ENCODE data around the gene DOP1B. TPM values are rescaled to one million over a fixed set of nuclear protein-coding genes. Genes with fewer than 3 reads are reported as not detected.

Gene DOP1B
- total and polyA plus RNA-seq, 10 of the 15 experiments (the other 5 are each of a cell fraction or from before 2014, with no cell fraction given), result 1.2 to 12.2 (median 4.3) TPM

DNA sequence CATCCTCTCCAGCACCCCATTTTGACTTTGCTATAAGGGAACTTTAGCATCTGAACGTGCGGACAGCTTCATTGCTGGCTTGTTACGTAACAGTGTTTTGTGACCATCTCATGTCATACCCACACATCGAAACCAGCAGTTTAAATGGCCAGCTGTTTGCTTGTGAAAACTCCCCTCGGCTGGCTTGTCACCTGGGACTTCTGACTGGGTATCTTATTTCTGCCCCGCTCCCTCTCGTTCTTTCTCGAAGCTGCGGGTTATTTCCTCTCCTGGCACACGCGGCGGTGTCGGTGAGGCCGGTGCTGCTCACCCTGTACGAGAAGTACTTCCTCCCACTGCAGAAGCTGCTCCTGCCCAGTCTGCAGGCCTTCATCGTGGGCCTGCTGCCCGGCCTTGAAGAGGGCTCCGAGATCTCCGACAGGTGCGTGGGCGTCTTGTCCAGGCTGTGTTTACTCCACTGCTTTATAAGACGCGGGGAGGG lies 43.5 kb downstream of the DOP1B start (continued):
- no peak for TF ChIP-seq FOS (IDR thresholded peaks at IDR 0.05; ENCODE audit: borderline replicate concordance, extremely low read depth, insufficient read length)

DNA sequence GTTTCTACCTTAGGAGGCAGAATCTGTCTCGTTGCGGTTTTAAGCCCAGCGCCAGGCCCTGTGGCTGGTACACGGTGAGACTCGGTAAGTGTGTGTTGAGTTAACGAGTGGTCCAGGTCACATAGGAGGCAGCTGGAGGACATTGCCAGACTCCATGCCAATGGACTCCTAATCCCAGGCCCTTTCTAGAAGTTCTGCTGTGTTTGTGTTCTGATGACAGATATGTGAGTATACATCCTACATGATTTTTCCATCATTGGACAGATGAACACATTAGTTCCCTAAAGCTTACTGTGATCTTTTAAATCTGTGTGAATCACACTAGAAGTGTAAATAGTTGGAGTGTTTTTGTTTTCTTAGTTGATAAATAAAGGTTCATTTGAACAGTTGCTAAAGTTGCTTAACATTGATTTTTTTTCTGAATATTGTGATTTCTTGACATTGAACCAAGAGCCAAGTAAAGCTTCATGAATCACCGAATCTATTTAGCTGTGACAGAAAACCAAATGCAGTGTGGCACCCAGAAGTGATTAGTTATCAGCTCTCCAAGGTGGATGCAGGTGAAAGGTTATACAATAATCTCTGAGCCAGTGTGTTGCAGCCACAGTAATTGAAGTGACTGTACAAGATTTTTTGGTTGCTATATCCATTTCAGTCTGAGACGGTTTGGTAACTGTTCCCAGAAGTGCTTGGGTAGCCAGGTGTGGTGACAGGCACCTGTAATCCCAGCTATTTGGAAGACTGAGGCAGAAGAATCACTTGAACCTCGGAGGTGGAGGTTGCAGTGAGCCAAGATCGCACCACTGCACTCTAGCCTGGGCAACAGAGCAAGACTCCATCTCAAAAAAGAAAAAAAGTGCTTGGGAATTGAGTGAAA lies 46.3 kb downstream of the DOP1B start:
- no peak overlapping the region for H3K27ac ChIP-seq (ENCODE audit: control insufficient read depth, insufficient read depth)
- DNase-seq (ENCODE audit: low read depth, low spot score) (no peak), FAIRE-seq (peak; percentile 23), ATAC-seq (no peak)
- no peak overlapping the region for H3K4me3 ChIP-seq
- peak overlapping the region; percentile 53; the same call in 1 of the 2 replicates for H3K4me2 ChIP-seq (ENCODE audit: control insufficient read depth, insufficient read depth)
- no peaks in the 10 kb centered on the region for H3K36me3 ChIP-seq (ENCODE audit: control insufficient read depth in 2 of 2, insufficient read depth in 2 of 2, low read length in 1 of 2)
- H3K9ac ChIP-seq (ENCODE audit: control insufficient read depth, insufficient read depth, low read length), result no peak overlapping the region
- H2AFZ ChIP-seq (ENCODE audit: control insufficient read depth, low read depth, low read length), result no peak overlapping the region
- H3K9me3 ChIP-seq (replicated peaks; ENCODE audit: control insufficient read depth, insufficient read depth, low read length), result no peaks in the 10 kb centered on the region
- ChIA-PET RAD21 (ENCODE audit: unreplicated experiment) (interaction anchor here (0.7 to 1.3 kb wide), 3 partner anchors 9 to 117 kb away, joined by 3 to 4 read pairs (median 3); partner anchors contain the start of gene MORC3), CTCF (interaction anchor here (0.8 to 1.3 kb wide), 8 partner anchors 9 to 77 kb away, joined by 3 to 4 read pairs (median 3); no protein-coding TSS in a partner anchor), POLR2A (interaction anchor here (0.5 kb wide), 1 partner anchor 52 kb away, joined by 7 read pairs; no protein-coding TSS in a partner anchor), SMC1A (ENCODE audit: uncharacterized antibody, unreplicated experiment) (interaction anchor here (0.5 to 2.1 kb wide), 6 partner anchors 10 to 185 kb away, joined by 3 to 10 read pairs (median 4); partner anchors contain the start of gene MORC3)
- in situ Hi-C loops (cut with MboI) (no loop called here), intact Hi-C loops (cut with micrococcal nuclease; ENCODE audit: unreplicated experiment) (no loop called here)
- no TSS peak for BruUV-seq (replicated peaks)
- no peaks in the 10 kb centered on the region for H4K20me1 ChIP-seq (ENCODE audit: control insufficient read depth, insufficient read depth)
- 60% methylated on average over 10 of the region's 10 CpGs for WGBS (ENCODE audit: insufficient coverage, insufficient replicate concordance, low lambda C conversion rate, missing lambda C conversion rate)
- no peaks in the 10 kb centered on the region for H3K27me3 ChIP-seq (replicated peaks in 1 of 2; ENCODE audit: control insufficient read depth in 2 of 2, insufficient read depth in 2 of 2, low read length in 1 of 2)
- peaks cover 10% of the 10 kb centered on the region for H3K4me1 ChIP-seq (ENCODE audit: control insufficient read depth, insufficient read depth, low read length)
- no peaks in the 10 kb centered on the region for H3K79me2 ChIP-seq (ENCODE audit: control insufficient read depth, insufficient read depth, low read length)
- TF ChIP-seq MYC (IDR thresholded peaks at IDR 0.05; ENCODE audit: insufficient read depth, insufficient read length, insufficient replicate concordance, low read length, severe bottlenecking), result no peak
- TF ChIP-seq STAT1 (conservative IDR thresholded peaks at IDR 0.05), result no peak
- no peak for TF ChIP-seq POLR2A (IDR thresholded peaks at IDR 0.05; ENCODE audit: low read depth, low read length)
- no peak for TF ChIP-seq KAT2A (conservative IDR thresholded peaks at IDR 0.05; ENCODE audit: control insufficient read depth, low read depth, low read length)
- TF ChIP-seq, protein P1, sequence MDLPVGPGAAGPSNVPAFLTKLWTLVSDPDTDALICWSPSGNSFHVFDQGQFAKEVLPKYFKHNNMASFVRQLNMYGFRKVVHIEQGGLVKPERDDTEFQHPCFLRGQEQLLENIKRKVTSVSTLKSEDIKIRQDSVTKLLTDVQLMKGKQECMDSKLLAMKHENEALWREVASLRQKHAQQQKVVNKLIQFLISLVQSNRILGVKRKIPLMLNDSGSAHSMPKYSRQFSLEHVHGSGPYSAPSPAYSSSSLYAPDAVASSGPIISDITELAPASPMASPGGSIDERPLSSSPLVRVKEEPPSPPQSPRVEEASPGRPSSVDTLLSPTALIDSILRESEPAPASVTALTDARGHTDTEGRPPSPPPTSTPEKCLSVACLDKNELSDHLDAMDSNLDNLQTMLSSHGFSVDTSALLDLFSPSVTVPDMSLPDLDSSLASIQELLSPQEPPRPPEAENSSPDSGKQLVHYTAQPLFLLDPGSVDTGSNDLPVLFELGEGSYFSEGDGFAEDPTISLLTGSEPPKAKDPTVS (IDR thresholded peaks at IDR 0.05; ENCODE audit: low read depth, low read length), result no peak
- TF ChIP-seq, protein P2, sequence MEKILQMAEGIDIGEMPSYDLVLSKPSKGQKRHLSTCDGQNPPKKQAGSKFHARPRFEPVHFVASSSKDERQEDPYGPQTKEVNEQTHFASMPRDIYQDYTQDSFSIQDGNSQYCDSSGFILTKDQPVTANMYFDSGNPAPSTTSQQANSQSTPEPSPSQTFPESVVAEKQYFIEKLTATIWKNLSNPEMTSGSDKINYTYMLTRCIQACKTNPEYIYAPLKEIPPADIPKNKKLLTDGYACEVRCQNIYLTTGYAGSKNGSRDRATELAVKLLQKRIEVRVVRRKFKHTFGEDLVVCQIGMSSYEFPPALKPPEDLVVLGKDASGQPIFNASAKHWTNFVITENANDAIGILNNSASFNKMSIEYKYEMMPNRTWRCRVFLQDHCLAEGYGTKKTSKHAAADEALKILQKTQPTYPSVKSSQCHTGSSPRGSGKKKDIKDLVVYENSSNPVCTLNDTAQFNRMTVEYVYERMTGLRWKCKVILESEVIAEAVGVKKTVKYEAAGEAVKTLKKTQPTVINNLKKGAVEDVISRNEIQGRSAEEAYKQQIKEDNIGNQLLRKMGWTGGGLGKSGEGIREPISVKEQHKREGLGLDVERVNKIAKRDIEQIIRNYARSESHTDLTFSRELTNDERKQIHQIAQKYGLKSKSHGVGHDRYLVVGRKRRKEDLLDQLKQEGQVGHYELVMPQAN (conservative IDR thresholded peaks at IDR 0.05), result no peak
- no peak for TF ChIP-seq ZNF274 (IDR thresholded peaks at IDR 0.05; ENCODE audit: insufficient read depth, insufficient read length)
- TF ChIP-seq ZNF207 (IDR thresholded peaks at IDR 0.05; ENCODE audit: borderline replicate concordance), result no peak
- TF ChIP-seq SIN3A (IDR thresholded peaks at IDR 0.05; ENCODE audit: low read depth, low read length), result no peak
- TF ChIP-seq SMAD1 (IDR thresholded peaks at IDR 0.05; ENCODE audit: low read depth, partially characterized antibody), result no peak
- TF ChIP-seq RUNX3 (IDR thresholded peaks at IDR 0.05; ENCODE audit: low read length), result no peak
- no peak for TF ChIP-seq LARP7 (IDR thresholded peaks at IDR 0.05)
- no peak for TF ChIP-seq PML (IDR thresholded peaks at IDR 0.05; ENCODE audit: low read length)
- TF ChIP-seq NFIC (IDR thresholded peaks at IDR 0.05; ENCODE audit: low read depth, low read length), result no peak
- no peak for TF ChIP-seq MXI1 (IDR thresholded peaks at IDR 0.05; ENCODE audit: low read depth, low read length)
- no peak for TF ChIP-seq MTA2 (IDR thresholded peaks at IDR 0.05; ENCODE audit: low read depth)
- no peak for TF ChIP-seq CHD1 (IDR thresholded peaks at IDR 0.05; ENCODE audit: low read depth, low read length)
